IMR-90 (cell line): ENCODE results near the gene SPEG. TPM values are rescaled to one million over a fixed set of nuclear protein-coding genes. Genes with fewer than 3 reads are reported as not detected.

ENCODE experiments used
- ATAC-seq: fragments of 200-7000 bp; cut with Tn5 transposase; 2 replicates; pipeline ENCODE4 v1.9.1; 2020; ENCODE audit warnings: low read depth, mild to moderate bottlenecking, moderate library complexity
- BruUV-seq: library from RNA; stranded (reverse); fragments of 400-500 nt; replicated peaks from 2 replicates; lab custom pipeline; 2021; lab: Mats Ljungman, UMichigan
- CTCF ChIA-PET: fragments of 300-600 bp; formaldehyde crosslinking; extraction: SDS; loops from one replicate; lab custom pipeline; 2021; ENCODE audit warnings: antibody characterized with exemption; lab: Yijun Ruan, JAX
- POLR2A ChIA-PET: fragments of 300-600 bp; sonication (Branson Sonifier 250); formaldehyde crosslinking; loops from one replicate; lab custom pipeline; 2022; ENCODE audit warnings: antibody characterized with exemption; ENCODE audit not compliant: unreplicated experiment; lab: Charles Lee
- DNase-seq: peaks from one replicate; pipeline ENCODE4 v3.0.0; 2013
- H2AFZ ChIP-seq: replicated peaks from 2 replicates; pipeline ENCODE3; 2013; ENCODE audit warnings: low read length, mild to moderate bottlenecking; ENCODE audit not compliant: poor library complexity
- H2AK5ac ChIP-seq: 2 replicates; pipeline ENCODE4 v1.6.1; 2013; ENCODE audit warnings: low read depth, low read length, inconsistent platforms
- H2AK9ac ChIP-seq: replicated peaks from 2 replicates; pipeline ENCODE3; 2013; ENCODE audit warnings: mild to moderate bottlenecking, low read depth, low read length, moderate library complexity; ENCODE audit not compliant: poor library complexity
- H2BK120ac ChIP-seq: 2 replicates; pipeline ENCODE4 v1.6.1; 2013; ENCODE audit warnings: low read depth, low read length, inconsistent platforms
- H2BK15ac ChIP-seq: 3 replicates; pipeline ENCODE4 v1.6.1; 2013; ENCODE audit warnings: low read depth, low read length, inconsistent platforms
- H2BK20ac ChIP-seq: 2 replicates; pipeline ENCODE4 v1.6.1; 2013; ENCODE audit warnings: low read depth, mild to moderate bottlenecking, inconsistent platforms, low read length, moderate library complexity
- H2BK5ac ChIP-seq: 2 replicates; pipeline ENCODE4 v1.6.1; 2013; ENCODE audit warnings: mild to moderate bottlenecking, low read depth, low read length, inconsistent platforms; ENCODE audit not compliant: poor library complexity, severe bottlenecking
- H3K14ac ChIP-seq: replicated peaks from 2 replicates; pipeline ENCODE4 v1.6.1; 2013; ENCODE audit warnings: low read depth, low read length, inconsistent platforms
- H3K18ac ChIP-seq: 2 replicates; pipeline ENCODE4 v1.6.1; 2013; ENCODE audit warnings: low read depth, low read length, control low read depth
- H3K23ac ChIP-seq: 2 replicates; pipeline ENCODE4 v1.6.1; 2013; ENCODE audit warnings: low read depth, low read length, inconsistent platforms
- H3K27ac ChIP-seq: 2 replicates; pipeline ENCODE4 v1.5.1; 2013; ENCODE audit warnings: mild to moderate bottlenecking, control low read depth, low read length; ENCODE audit not compliant: insufficient read depth
- H3K27me3 ChIP-seq: 2 replicates; pipeline ENCODE4 v1.6.1; 2013; ENCODE audit warnings: low read length; ENCODE audit not compliant: control insufficient read depth, insufficient read depth
- H3K36me3 ChIP-seq: 2 replicates; pipeline ENCODE4 v1.6.1; 2013; ENCODE audit warnings: low read length, mixed read lengths; ENCODE audit not compliant: control insufficient read depth, insufficient read depth
- H3K4ac ChIP-seq: 2 replicates; pipeline ENCODE4 v1.6.1; 2013; ENCODE audit warnings: low read depth, low read length, inconsistent platforms
- H3K4me1 ChIP-seq: 2 replicates; pipeline ENCODE4 v1.6.1; 2013; ENCODE audit warnings: low read length, mixed read lengths; ENCODE audit not compliant: control insufficient read depth, insufficient read depth
- H3K4me2 ChIP-seq: 2 replicates; pipeline ENCODE4 v1.6.1; 2013; ENCODE audit warnings: low read depth, mild to moderate bottlenecking, control low read depth, low read length, moderate library complexity
- H3K4me3 ChIP-seq: 2 replicates; pipeline ENCODE4 v1.5.1; 2013; ENCODE audit warnings: low read depth, mild to moderate bottlenecking, control low read depth, low read length, moderate library complexity; ENCODE audit not compliant: insufficient read depth
- H3K56ac ChIP-seq: 2 replicates; pipeline ENCODE4 v1.6.1; 2013; ENCODE audit warnings: low read length, inconsistent platforms; ENCODE audit not compliant: insufficient read depth; ENCODE audit errors: extremely low read depth
- H3K79me1 ChIP-seq, 2 experiments: 2 replicates each; pipeline ENCODE4 v1.6.1; 2013; ENCODE audit warnings: low read length in 2 of 2, inconsistent platforms in 1 of 2, low read depth in 1 of 2
- H3K9ac ChIP-seq: 2 replicates; pipeline ENCODE4 v1.6.1; 2013; ENCODE audit warnings: low read depth, low read length, control low read depth
- H3K9me1 ChIP-seq: 2 replicates; pipeline ENCODE4 v1.6.1; 2013; ENCODE audit warnings: low read length, inconsistent platforms; ENCODE audit not compliant: insufficient read depth
- H3K9me3 ChIP-seq: 2 replicates; pipeline ENCODE4 v1.6.1; 2013; ENCODE audit warnings: low read length; ENCODE audit not compliant: control insufficient read depth, insufficient read depth
- H4K20me1 ChIP-seq: 2 replicates; pipeline ENCODE4 v1.6.1; 2013; ENCODE audit warnings: low read length, inconsistent platforms; ENCODE audit not compliant: insufficient read depth
- H4K5ac ChIP-seq: 2 replicates; pipeline ENCODE4 v1.6.1; 2013; ENCODE audit warnings: mild to moderate bottlenecking, low read depth, low read length, control low read depth
- H4K8ac ChIP-seq, 2 experiments: 2 replicates each; pipeline ENCODE4 v1.6.1; 2013; ENCODE audit warnings: low read depth in 2 of 2, low read length in 2 of 2, control low read depth in 1 of 2, inconsistent platforms in 1 of 2
- H4K91ac ChIP-seq: 2 replicates; pipeline ENCODE4 v1.6.1; 2013; ENCODE audit warnings: low read depth, low read length, inconsistent platforms; ENCODE audit not compliant: insufficient read depth
- USF2 ChIP-seq: fragments of 150-350 bp; IDR thresholded peaks from 2 replicates; pipeline ENCODE4 v1.6.1; 2017; ENCODE audit warnings: mild to moderate bottlenecking, antibody characterized with exemption, low read length, low read depth
- WGBS, 2 experiments: methylation state at CpG; one replicate each; pipeline versions ENCODE4 v1.1.5 to v1.1.7; 2013; ENCODE audit warnings: missing lambda C conversion rate in 2 of 2; ENCODE audit not compliant: insufficient read length in 1 of 2; ENCODE audit errors: extremely low coverage in 2 of 2; 5-methylcytosine and 5-hydroxymethylcytosine counted together
- dilution Hi-C: fragments of 300-500 bp; cut with HindIII; formaldehyde crosslinking; loops from one replicate; pipeline ENCODE4 v1.14.3; 2018; ENCODE audit warnings: low sequenced_read_pairs; ENCODE audit not compliant: unreplicated experiment
- in situ Hi-C: fragments of 300-500 bp; cut with MboI; formaldehyde crosslinking; loops from 3 replicates; pipeline ENCODE4 v1.14.3; 2019; ENCODE audit warnings: low sequenced_read_pairs, inconsistent platforms, mixed read lengths
- intact Hi-C: fragments of 100-400 bp; cut with micrococcal nuclease; formaldehyde crosslinking; loops from 2 replicates; pipeline ENCODE4 v1.10.0; 2022
- polyA plus RNA-seq, 3 experiments: library from polyadenylated mRNA; depleted of rRNA; stranded (reverse); fragments of >200 nt; gene quantifications; 2 replicates each; pipeline ENCODE4 v1.2.3, GENCODE V29; 2012; ENCODE audit warnings: low replicate concordance in 1 of 3
- total RNA-seq: library from RNA; depleted of rRNA; stranded (reverse); fragments of >200 nt; gene quantifications from 2 replicates; pipeline ENCODE4 v1.2.3, GENCODE V29; 2012

The SPEG gene
- total and polyA plus RNA-seq, 2 of the 4 experiments (the other 2 are of a cell fraction), result 6.8 to 81.6 TPM

DNA sequence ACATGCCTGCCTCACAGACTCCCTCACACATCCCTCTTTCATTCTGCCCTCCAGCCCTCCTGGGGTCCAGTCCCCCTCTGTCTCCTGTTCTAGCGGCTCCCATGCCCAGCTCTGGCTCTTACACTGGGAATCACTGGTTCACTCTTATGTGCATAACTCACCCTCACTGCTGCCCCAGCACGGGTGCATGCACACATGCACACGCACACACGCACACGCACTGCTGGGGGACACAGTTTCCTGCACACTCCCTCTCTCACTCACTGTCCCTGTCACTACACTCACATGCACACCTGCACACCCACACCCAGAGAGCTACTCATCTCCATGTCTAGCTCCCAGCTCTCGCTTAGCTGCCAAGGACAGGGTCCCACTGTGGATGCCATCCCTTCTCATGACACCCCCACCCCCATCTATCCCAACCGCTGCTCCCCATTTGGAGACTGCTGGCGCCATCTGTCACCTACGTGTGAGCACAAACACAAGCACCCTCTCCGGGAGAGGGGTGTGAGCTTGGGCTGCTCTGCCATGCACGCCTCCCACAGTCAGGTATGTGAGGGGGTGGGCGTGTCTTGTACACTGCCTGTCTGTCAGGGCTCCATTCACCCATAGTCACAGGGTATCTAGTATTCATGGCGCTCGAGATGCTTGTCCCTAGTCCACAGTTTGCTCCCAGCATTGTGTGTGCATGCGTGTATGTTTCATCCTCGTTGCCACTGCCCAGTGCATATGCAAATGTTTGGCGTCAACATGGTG lies 81.4 kb downstream of the SPEG start:
- POLR2A ChIA-PET, result no interaction called here
- no peak for TF ChIP-seq USF2
- Histone ChIP-seq H2BK120ac (no peak overlapping the region), H3K9me3 (no peaks in the 10 kb centered on the region), H3K9ac (no peak overlapping the region), H2AK9ac (no peak overlapping the region), H4K91ac (no peak overlapping the region), H2AK5ac (no peak overlapping the region), H2BK15ac (no peak overlapping the region), H3K4ac (no peak overlapping the region), H3K79me1 (no peaks in the 10 kb centered on the region), H2BK20ac (no peak overlapping the region), H4K20me1 (no peaks in the 10 kb centered on the region), H3K14ac (no peak overlapping the region), H2BK5ac (no peak overlapping the region), H3K18ac (no peak overlapping the region), H3K9me1 (no peaks in the 10 kb centered on the region), H3K23ac (no peak overlapping the region), H4K5ac (no peak overlapping the region), H2AFZ (no peak overlapping the region), H3K56ac (no peak overlapping the region), H3K36me3 (no peaks in the 10 kb centered on the region), H3K27me3 (peaks cover 70% of the 10 kb centered on the region), H3K4me2 (no peak overlapping the region), H3K27ac (no peak overlapping the region), H3K4me3 (no peak overlapping the region), H4K8ac (no peak overlapping the region), H3K4me1 (peaks cover 7% of the 10 kb centered on the region; the same call in 1 of the 2 replicates)
- in situ Hi-C loops, result no loop called here
- CTCF ChIA-PET, result no interaction called here
- 83% methylated on average over 8 of the region's 17 CpGs; no CpG with 5 or more reads in 1 of the 2 experiments for WGBS, 2 experiments
- intact Hi-C loops, result no loop called here
- dilution Hi-C loops, result no loop called here
- DNase-seq (no peak), ATAC-seq (no peak)
- BruUV-seq, result no TSS peak
